Amniotic epithelial cell (primary cell): Measurements from ENCODE around the gene NTMT1.
A peak's percentile ranks its signal among the peaks of the same experiment; 100 is the strongest.

ENCODE experiments used
- DNase-seq: peaks from one replicate; pipeline ENCODE4 v3.0.0-alpha.2; 2010; ENCODE audit warnings: low read depth

The NTMT1 gene

DNA sequence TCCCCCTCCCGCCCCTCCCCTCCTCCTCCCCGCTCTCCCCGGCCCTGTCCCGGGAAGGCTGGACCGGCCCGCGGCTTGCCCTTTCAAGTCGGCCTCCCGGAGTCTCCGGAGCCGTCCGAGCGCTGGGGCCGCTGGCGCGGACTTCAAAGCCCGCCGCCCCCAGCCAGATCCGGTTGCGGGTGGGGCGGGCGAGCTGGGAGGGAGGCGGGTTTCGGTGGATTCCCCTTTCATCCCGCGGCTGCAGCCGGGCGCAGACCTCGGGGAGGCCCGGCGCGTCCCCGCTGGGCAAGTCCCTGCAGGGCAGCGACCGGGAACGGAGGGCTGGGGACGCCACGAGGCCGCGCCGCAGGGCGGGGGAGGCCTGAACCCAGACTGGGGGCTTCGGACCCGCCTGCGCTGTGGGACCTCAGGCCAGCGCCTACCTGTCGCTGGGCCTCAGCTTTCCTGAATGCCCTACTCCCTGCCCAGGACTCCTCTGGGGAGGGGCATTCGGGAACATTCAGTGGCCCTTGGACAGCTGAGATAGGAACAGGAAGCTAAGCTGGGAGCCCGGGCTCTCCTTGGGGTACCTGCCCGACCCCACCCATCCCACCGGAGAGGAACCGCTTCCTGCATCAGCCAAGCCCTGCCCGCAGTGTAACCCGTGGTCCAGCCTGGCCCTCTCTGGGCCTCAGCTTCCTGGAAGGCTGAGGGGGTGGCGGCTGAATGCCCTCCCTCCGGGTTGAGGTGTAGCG lies 28.4 kb upstream of the NTMT1 start:
- DNase-seq = peak; percentile 55

- no peak for DNase-seq
Measured at GRCh38 chr9:129598089-129598596, 27.8 kb upstream of the NTMT1 start.

- DNase-seq = no peak
Measured at GRCh38 chr9:129601082-129601674, 24.8 kb upstream of the NTMT1 start.

DNA sequence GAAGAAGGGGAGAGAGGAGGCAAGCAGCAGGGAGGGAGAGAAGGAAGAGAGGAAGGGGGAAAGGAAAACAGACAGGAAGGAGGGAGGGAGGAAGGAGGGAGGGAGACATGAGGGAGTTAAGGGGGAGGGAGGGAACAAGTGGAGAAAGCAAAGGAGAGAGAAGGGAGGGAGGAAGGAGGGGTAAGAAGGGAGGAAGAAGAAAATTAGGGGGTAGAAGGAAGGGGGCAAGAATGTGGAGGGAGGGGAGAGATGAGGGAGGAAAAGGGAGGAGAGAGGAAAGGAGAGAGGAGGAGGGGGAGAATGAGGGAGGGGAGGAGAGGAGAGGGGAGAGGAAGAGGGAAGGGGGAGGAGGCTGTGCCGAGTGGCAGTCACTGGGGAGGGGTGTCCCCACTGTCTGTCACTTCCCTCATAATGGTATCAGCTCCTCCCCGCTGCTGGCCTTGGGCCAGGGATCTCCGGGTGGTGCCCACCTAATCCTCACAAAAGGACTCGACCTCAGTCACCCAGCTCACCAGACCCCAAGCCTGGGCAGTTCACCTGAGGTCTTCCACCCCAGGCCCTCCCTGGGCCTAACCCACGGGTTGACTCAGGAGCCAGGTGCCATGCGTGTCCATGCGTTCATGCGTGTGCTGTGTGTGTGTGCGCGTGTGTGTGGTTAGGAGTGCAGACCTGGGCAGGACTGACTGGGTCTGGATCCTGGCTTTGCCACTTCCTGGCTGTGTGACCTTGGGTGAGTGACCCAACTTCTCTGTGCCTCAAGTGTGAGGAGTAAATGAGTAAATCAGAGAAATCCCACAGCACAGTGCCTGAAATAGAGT lies 23.2 kb upstream of the NTMT1 start:
- peak; percentile 20 for DNase-seq

GRCh38 chr9:129604056-129604765 lies 21.8 kb upstream of the NTMT1 start:
- no peak for DNase-seq

DNA sequence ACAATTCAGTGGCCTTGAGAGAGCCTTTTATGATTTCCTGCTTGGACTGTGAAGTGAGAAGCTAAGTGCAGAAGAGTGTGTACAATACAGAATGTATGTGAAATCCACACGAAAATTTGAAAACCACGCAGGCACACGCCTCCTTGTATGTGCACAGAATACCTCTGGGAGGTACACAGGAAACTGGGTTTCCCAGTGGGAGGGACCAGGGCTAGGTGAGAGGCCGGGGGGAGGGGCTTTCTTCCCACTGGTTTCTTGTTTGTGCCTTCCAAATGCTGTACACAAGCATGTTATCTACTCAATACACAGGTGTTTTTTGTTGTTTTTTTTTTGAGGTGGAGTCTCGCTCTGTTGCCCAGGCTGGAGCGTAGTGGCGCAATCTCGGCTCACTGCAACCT lies 21.2 kb upstream of the NTMT1 start:
- DNase-seq = no peak

GRCh38 chr9:129606161-129607026 lies 19.6 kb upstream of the NTMT1 start:
- no peak for DNase-seq

- DNase-seq = no peak
Measured at GRCh38 chr9:129607027-129607387, 19.0 kb upstream of the NTMT1 start.

- DNase-seq = no peak
Measured at GRCh38 chr9:129608561-129609481, 17.1 kb upstream of the NTMT1 start.

DNA sequence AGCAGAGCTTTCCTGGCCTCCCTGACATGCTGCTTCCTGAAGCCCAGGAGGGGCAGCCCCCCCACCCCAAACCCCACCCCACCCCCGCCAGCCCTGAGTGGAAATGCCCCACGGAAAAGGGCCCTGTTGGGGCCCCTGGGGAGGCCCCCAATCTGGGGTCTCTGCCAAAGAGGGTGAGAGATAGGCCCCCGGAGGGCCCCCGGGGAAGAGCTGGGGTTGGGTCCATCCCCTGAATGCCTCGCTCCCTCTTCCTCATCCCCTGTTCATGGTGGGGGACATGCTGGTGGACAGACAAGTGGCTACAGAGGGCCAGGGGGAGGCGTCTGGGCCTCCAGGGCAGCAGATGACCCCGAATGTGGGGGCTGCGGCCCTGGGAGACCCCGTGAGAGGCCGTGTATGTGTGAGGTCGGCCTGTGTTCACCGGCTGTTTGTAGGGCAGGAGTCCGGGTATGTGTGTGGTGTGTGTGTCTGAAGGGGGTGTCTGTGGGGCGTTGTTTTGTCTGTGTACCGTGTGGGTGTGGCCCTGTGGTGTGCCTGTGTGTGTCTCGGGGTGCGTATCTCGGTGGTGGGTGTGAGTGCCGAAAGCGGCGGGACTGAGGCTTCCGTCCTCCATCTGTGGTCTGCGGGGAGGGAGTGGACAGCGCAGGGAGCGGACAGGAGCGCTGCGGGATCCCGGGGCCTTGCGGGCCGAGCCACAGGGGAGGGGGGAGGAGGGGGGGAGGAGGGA lies 16.3 kb upstream of the NTMT1 start:
- peak; percentile 53 for DNase-seq

- DNase-seq = no peak
Measured at GRCh38 chr9:129610213-129610472, 15.8 kb upstream of the NTMT1 start.

DNA sequence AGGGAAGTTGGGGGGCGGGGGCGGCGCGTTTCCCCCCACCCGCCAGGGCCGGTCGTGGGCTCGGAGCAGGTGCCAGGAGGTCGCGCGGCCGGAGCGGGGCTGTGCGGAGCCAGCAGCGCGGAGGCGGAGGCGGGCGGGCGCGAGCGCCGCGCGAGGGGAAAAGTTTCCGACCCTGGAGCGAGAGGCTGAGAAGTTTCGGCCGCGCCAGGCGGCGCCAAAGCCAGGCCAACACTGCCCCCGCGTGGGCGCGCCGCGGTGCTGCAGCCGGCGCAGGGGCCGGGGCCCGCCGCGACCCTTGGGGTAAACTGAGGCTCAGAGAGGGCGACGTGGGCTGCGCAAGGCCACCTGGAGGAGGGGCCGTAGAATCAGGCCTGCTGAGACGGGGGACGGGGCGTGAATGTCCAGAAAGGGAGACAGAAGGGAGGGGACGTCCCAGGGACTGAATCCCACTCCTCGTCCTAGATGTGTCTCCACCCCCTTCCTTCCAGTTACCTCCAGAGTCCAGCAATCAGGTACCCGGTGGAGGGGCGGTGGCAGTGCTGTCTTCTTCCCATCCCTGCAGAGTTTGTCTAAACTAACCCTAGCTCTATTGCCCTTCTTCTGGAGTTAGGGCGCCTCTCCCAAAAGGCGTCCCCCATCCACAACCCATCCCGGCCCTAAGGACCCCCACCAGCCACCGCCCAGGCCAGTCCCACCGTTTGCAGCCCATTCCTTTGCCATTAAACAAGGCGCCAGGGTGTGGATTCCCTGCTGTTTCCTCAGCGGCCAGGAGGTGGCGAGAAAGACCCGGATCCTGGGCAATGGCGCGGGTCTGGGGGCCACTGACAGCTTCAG lies 15.3 kb upstream of the NTMT1 start:
- DNase-seq = peak; percentile 42

DNA sequence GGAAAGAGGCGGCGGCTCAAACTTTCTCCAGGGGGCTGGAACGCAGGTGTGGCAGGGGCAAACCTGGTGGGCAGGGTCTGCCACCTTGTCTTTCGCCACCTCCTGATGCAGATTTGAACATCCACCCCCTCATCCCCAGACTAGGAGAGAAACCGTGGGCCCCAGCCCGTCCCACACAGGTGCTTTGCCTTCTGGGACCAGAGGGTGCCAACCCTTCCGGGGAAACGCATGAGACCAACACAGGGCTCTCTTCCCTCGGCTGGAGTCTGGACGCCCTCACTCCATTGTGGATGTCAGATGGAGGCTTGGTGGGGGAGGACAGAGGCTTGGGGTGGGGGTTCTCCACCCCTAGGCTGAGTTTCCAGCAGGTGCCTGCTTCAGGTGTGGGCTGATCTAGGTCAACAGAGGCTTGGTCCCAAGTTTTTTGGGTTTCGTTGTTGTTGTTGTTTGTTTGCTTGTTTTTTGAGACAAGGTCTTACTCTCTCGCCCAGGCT lies 14.6 kb upstream of the NTMT1 start:
- no peak for DNase-seq

DNA sequence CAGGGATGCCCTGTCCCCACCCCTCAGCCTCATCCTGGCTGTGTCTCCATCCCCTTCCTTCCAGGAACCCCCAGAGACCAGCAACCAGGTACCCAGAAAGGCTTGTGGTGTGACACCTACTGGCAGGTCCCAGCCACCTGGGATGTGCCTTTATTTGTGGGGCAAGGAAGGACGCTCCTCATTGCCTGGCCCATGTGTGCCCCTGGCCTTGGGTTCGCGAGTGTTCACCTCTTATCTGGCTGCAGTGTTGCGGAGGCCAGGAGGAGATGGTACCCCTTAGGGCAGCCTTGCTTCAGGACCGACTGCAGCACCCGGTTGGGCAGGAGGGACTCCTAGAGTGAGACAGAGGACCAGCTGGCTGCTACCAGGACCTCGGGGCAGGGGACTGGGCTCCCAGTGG lies 13.8 kb upstream of the NTMT1 start:
- no peak for DNase-seq

GRCh38 chr9:129612815-129613519 lies 13.0 kb upstream of the NTMT1 start:
- no peak for DNase-seq

- no peak for DNase-seq
Measured at GRCh38 chr9:129613520-129614175, 12.3 kb upstream of the NTMT1 start.

GRCh38 chr9:129614932-129615331 lies 11.0 kb upstream of the NTMT1 start:
- DNase-seq = no peak
